ENCODE measurements around the gene DYRK1B. TPM values are rescaled to one million over a fixed set of nuclear protein-coding genes. Genes with fewer than 3 reads are reported as not detected.

Gene DYRK1B
- total and polyA plus RNA-seq, 12 donors: 7.3 to 43.5 (median 29.3) TPM

- intact Hi-C loops (cut with DNase I): loop anchor here in 1 of 10 donors (10.0 kb wide), 1 partner anchor 296 kb away; the partner anchor contains the start of gene EID2B
- TF ChIP-seq CTCF (IDR thresholded peaks at IDR 0.05): no peak
- no peak overlapping the region for H3K4me3 ChIP-seq
- no peak overlapping the region for H3K27ac ChIP-seq
- peaks cover under 1 to 75% (median 48%) of the 10 kb centered on the region in 9 donors for H3K36me3 ChIP-seq
- ATAC-seq (no peak), DNase-seq (no peak)
- H3K9me3 ChIP-seq: no peaks in the 10 kb centered on the region
- no peaks in the 10 kb centered on the region for H3K27me3 ChIP-seq
- peaks cover 0 to 33% (median 23%) of the 10 kb centered on the region in 9 donors for H3K4me1 ChIP-seq
Observed at GRCh38 chr19:39830847-39831246, 3.1 kb downstream of the DYRK1B start.

GRCh38 chr19:39830406-39830805, 3.6 kb downstream of the DYRK1B start:
- H3K9me3 ChIP-seq: no peaks in the 10 kb centered on the region
- DNase-seq (no peak), ATAC-seq (no peak)
- WGBS, 2 donors: 95 to 96% methylated on average over 17 to 18 of the region's 18 CpGs
- peaks cover 3 to 75% (median 50%) of the 10 kb centered on the region in 9 donors for H3K36me3 ChIP-seq
- H3K27ac ChIP-seq: no peak overlapping the region
- H3K4me3 ChIP-seq: no peak overlapping the region
- no peaks in the 10 kb centered on the region for H3K27me3 ChIP-seq
- H3K4me1 ChIP-seq: peaks cover 0 to 33% (median 23%) of the 10 kb centered on the region in 9 donors
- intact Hi-C loops (cut with DNase I): loop anchor here in 1 of 10 donors (10.0 kb wide), 1 partner anchor 296 kb away; the partner anchor contains the start of gene EID2B
- no peak for TF ChIP-seq CTCF (IDR thresholded peaks at IDR 0.05)

- DNase-seq (no peak), ATAC-seq (no peak)
- Histone ChIP-seq H3K4me1 (peaks cover 0 to 38% (median 27%) of the 10 kb centered on the region in 9 donors), H3K4me3 (no peak overlapping the region), H3K27ac (no peak overlapping the region), H3K9me3 (no peaks in the 10 kb centered on the region), H3K27me3 (no peaks in the 10 kb centered on the region), H3K36me3 (peaks cover 3 to 72% (median 48%) of the 10 kb centered on the region in 9 donors)
- TF ChIP-seq CTCF (IDR thresholded peaks at IDR 0.05): no peak
- intact Hi-C loops (cut with DNase I): loop anchor here in 1 of 10 donors (10.0 kb wide), 1 partner anchor 295 kb away; the partner anchor contains the start of gene EID2B
- 93 to 94% methylated on average over 10 of the region's 10 CpGs for WGBS, 2 donors
Observed at GRCh38 chr19:39829702-39830275, 4.2 kb downstream of the DYRK1B start.

- H3K4me1 ChIP-seq: peaks cover 0 to 38% (median 27%) of the 10 kb centered on the region in 9 donors
- H3K9me3 ChIP-seq: no peaks in the 10 kb centered on the region
- peak overlapping the region in 1 of 10 donors; percentile 31 for H3K27ac ChIP-seq
- H3K4me3 ChIP-seq: no peak overlapping the region
- intact Hi-C loops (cut with DNase I): no loop called here
- DNase-seq (no peak), ATAC-seq (no peak)
- 73 to 80% methylated on average over 5 of the region's 5 CpGs for WGBS, 2 donors
- no peak for TF ChIP-seq CTCF (IDR thresholded peaks at IDR 0.05)
- H3K36me3 ChIP-seq: peaks cover 3 to 66% (median 48%) of the 10 kb centered on the region in 9 donors
- H3K27me3 ChIP-seq: no peaks in the 10 kb centered on the region
Observed at GRCh38 chr19:39828654-39829032, 5.3 kb downstream of the DYRK1B start.

Measured in heart right ventricle (tissue), 16 donors.